ENCODE measurements around the gene NRM.

DNA sequence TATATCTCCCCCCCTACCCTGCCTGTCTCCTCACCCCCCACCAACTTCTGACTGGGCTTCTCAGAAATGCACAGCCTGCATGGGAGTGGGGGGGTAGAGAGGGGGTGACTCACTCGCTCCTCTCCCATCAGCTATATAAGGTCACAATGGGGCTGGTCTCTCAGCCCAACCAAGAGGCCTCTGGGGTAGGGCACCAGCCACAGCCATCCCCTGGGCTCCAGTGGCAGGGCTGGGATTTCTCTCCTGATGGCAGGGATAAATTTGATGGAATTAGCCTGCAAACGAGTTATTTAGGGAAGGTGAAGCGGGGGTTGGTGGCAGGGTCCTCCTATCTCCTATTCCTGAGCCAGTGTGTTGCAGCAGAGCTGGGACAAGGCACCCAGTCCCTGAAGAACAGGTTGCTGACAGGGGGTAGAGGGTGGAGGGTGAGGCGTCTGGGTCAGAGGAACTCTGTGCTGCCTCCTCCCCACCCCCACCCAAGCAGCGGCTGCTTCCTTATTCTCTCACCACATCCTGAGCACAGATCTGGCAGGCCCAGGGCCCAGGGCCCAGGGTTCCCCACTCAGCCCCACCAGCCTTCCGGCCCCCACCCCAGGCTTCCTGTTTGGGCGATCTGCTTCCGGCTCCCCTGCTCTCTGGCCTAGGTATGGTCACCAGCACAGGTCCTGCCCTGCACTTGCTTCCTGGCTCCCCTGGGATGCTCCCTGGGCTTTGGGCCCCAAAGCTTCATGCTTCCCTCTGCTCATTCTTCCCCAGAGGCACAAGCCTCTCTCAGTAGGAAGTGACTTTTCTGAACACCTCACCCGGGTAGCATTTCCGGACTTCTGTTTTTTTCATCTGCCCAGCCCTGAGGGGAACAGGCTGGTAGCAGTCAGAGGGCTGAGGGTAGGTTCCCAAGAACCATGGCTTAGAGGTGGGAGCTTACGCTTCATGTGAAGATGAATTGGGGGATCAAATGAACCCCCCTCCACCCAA, 8.4 kb downstream of the NRM start:
- TF ChIP-seq CTCF (IDR thresholded peaks at IDR 0.05; ENCODE audit: insufficient read depth, low read length, poor library complexity, severe bottlenecking), result no peak
- TF ChIP-seq EZH2phosphoT487 (conservative IDR thresholded peaks at IDR 0.05; ENCODE audit: low read length), result no peak

Data from SU-DHL-6 (cell line).